Suprapubic skin (tissue), 4 donors: ENCODE data around the gene DGLUCY. TPM values are rescaled to one million over a fixed set of nuclear protein-coding genes. Genes with fewer than 3 reads are reported as not detected.
"Not testable (repeated sequence)": the region's sequence is repeated elsewhere in the genome, so short reads cannot be mapped to it uniquely, and the experiment has no call there.

ENCODE experiments used
- DNase-seq, 2 donors: peaks; one replicate each; pipeline ENCODE4 v3.0.0-alpha.2; 2019; ENCODE audit warnings: low spot score in 2 of 2
- H3K27ac ChIP-seq: fragments of 200-600 bp; sonication (generic); one replicate; pipeline ENCODE4 v1.5.1; 2019
- H3K27me3 ChIP-seq: fragments of 200-600 bp; sonication (generic); one replicate; pipeline ENCODE4 v1.5.1; 2019
- H3K36me3 ChIP-seq: fragments of 200-600 bp; sonication (generic); one replicate; pipeline ENCODE4 v1.5.1; 2019
- H3K4me1 ChIP-seq: fragments of 200-600 bp; sonication (generic); one replicate; pipeline ENCODE4 v1.5.1; 2019
- H3K4me3 ChIP-seq: fragments of 200-600 bp; sonication (generic); one replicate; pipeline ENCODE4 v1.5.1; 2019; ENCODE audit warnings: mild to moderate bottlenecking
- H3K9me3 ChIP-seq: fragments of 200-600 bp; sonication (generic); one replicate; pipeline ENCODE4 v1.5.1; 2019
- EP300 ChIP-seq: sonication (generic); formaldehyde crosslinking; IDR thresholded peaks from one replicate; pipeline ENCODE4 v1.6.1; 2017; ENCODE audit warnings: antibody characterized with exemption
- POLR2A ChIP-seq, 2 donors: fragments of 450-650 bp; IDR thresholded peaks; one replicate each; pipeline ENCODE4 v1.6.1; 2017; ENCODE audit warnings: antibody characterized with exemption in 2 of 2, mild to moderate bottlenecking in 2 of 2, moderate library complexity in 2 of 2
- POLR2AphosphoS5 ChIP-seq, 3 donors: sonication (generic); formaldehyde crosslinking; IDR thresholded peaks; one replicate each; pipeline ENCODE4 v1.6.1; 2017; ENCODE audit warnings: antibody characterized with exemption in 3 of 3
- WGBS: methylation state at CpG from one replicate; pipeline ENCODE4 v1.1.5; 2018; 5-methylcytosine and 5-hydroxymethylcytosine counted together
- total RNA-seq, 4 donors: library from RNA; depleted of rRNA; stranded (reverse); fragments of >200 nt; gene quantifications; one replicate each; pipeline ENCODE4 v1.1.0, GENCODE V29; 2016
- TF ChIP-seq, protein P1 (sequence below), 2 donors: fragments of 200-600 bp in 1 of 2; fragments of 450-650 bp in 1 of 2; sonication (generic) in 1 of 2; IDR thresholded peaks; one replicate each; pipeline ENCODE4 v1.5.1; 2016 to 2019; ENCODE audit warnings: antibody characterized with exemption in 2 of 2, mild to moderate bottlenecking in 1 of 2, moderate library complexity in 1 of 2

DGLUCY gene
- total RNA-seq, 4 donors from 2014 or later: 54.0 to 94.9 (median 69.3) TPM

DNA sequence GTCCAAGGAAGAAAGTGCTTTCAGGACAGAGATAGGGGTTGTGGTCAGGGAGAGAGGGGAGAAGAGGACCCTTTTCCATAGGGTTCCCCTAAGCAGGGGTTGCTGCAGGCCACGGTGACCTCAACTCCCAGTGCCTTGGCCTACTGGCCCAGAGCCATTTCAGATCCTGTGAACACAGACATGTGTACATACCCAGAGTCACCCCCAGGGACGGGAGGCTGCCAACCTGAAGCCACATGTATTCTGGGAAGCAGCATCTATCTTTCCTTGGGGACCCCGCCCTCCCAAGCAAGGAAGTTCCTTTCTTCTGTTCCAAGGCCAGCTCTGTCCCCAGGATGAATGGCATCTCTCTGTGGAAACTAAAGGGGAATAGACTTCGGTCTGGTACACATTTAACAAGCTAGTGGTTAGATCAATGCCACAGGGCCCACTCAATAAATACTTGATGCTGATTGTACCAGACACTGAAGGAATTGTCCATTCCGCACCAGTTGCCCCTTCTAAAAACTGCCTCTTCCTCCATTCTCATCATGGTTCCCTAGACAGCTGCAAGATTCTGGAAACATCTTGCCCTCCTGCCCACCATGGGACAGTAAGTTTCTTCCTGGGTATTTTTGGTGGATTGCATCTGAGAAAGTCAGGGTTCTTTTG is 25.2 kb upstream of the DGLUCY start:
- no peaks in the 10 kb centered on the region for H3K9me3 ChIP-seq
- H3K4me1 ChIP-seq: peaks cover 4% of the 10 kb centered on the region
- H3K27me3 ChIP-seq: no peaks in the 10 kb centered on the region
- H3K36me3 ChIP-seq: no peaks in the 10 kb centered on the region
- no peak for DNase-seq
- H3K4me3 ChIP-seq: no peak overlapping the region
- TF ChIP-seq POLR2A (IDR thresholded peaks at IDR 0.05) (no peak), POLR2AphosphoS5 (IDR thresholded peaks at IDR 0.05) (no peak)
- TF ChIP-seq, protein P1, sequence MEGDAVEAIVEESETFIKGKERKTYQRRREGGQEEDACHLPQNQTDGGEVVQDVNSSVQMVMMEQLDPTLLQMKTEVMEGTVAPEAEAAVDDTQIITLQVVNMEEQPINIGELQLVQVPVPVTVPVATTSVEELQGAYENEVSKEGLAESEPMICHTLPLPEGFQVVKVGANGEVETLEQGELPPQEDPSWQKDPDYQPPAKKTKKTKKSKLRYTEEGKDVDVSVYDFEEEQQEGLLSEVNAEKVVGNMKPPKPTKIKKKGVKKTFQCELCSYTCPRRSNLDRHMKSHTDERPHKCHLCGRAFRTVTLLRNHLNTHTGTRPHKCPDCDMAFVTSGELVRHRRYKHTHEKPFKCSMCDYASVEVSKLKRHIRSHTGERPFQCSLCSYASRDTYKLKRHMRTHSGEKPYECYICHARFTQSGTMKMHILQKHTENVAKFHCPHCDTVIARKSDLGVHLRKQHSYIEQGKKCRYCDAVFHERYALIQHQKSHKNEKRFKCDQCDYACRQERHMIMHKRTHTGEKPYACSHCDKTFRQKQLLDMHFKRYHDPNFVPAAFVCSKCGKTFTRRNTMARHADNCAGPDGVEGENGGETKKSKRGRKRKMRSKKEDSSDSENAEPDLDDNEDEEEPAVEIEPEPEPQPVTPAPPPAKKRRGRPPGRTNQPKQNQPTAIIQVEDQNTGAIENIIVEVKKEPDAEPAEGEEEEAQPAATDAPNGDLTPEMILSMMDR (IDR thresholded peaks at IDR 0.05): no peak
- H3K27ac ChIP-seq: no peak overlapping the region
- WGBS: 70% methylated on average over 4 of the region's 5 CpGs

DNA sequence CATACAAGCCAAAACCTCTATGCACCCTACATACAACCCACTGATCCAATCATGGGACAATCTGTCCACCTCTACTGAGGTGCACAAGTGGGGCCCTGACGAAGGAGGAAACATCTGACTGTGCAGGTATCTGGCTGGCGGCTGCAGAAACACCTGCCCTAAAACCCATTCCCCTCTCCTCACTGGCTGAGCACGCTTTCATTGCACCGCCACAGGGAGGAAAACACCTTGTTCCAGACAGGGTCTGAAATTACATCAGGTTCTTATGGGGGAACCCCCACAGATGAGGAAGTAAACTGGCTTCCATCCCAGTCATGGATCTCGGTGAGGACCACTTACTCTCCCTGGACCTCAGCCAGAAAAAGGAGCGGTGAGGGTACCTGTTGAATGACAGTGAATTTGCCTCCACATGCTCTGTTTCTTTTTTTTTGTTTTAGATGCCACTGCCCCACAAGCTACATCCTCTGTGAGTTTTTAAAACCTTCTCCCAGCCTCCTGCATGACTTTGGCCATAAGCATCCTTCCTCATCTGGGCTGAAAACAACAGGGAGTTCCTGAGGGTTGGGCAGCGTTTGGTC is 23.8 kb upstream of the DGLUCY start:
- WGBS: 86% methylated on average over 7 of the region's 7 CpGs
- Histone ChIP-seq H3K27ac (no peak overlapping the region), H3K4me1 (peaks cover 4% of the 10 kb centered on the region), H3K27me3 (no peaks in the 10 kb centered on the region), H3K4me3 (no peak overlapping the region), H3K9me3 (no peaks in the 10 kb centered on the region), H3K36me3 (no peaks in the 10 kb centered on the region)
- no peak for DNase-seq
- TF ChIP-seq EP300 (no peak), POLR2AphosphoS5 (IDR thresholded peaks at IDR 0.05) (no peak), POLR2A (IDR thresholded peaks at IDR 0.05) (no peak)
- TF ChIP-seq, protein P1 (IDR thresholded peaks at IDR 0.05): no peak

DNA sequence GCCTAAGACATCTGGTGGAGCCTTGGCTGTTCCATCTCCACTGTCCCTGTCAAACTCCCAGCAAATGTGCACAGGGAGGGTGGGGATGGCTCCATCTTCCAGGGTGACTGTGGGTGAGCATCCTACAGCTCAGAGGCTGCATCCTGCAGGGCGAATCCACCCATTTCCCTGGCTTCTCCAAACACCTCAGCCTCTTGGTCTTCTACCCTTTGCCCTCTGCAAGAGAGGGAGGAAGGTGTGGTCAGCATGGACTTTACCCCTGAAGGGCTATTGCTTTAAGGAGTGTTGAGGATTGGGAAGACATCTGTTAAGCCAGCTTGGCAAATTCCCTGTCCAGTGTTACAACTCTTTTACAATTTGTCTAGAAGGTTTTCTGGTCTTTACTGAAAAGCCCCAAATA is 23.1 kb upstream of the DGLUCY start:
- Histone ChIP-seq H3K9me3 (no peaks in the 10 kb centered on the region), H3K27me3 (no peaks in the 10 kb centered on the region), H3K27ac (no peak overlapping the region), H3K4me1 (peaks cover 4% of the 10 kb centered on the region), H3K36me3 (no peaks in the 10 kb centered on the region), H3K4me3 (no peak overlapping the region)
- 100% methylated on average over 1 of the region's 1 CpG for WGBS
- DNase-seq: no peak
- TF ChIP-seq EP300: no peak
- no peak for TF ChIP-seq POLR2AphosphoS5 (IDR thresholded peaks at IDR 0.05)
- TF ChIP-seq POLR2A (IDR thresholded peaks at IDR 0.05): no peak
- TF ChIP-seq, protein P1 (IDR thresholded peaks at IDR 0.05): no peak

DNA sequence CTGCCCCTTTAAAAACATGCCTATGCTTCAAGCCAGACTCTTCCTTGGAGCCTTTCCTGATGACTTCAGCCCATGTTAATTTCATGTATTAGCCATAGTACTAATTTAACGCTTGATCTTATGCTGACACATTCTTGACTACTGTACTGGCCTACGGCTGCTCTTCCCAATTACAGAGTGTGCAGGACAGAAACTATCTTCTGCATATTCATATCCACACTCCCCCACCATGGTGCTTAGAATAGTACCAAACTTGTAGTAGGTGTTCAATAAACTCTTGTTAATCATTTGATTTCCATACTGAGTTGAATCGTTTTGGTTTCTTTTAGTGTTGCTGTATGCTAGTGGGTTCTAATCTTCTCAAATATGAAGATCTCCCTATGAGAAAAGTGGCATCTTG is 21.8 kb upstream of the DGLUCY start:
- Histone ChIP-seq H3K9me3 (no peaks in the 10 kb centered on the region), H3K36me3 (no peaks in the 10 kb centered on the region), H3K27me3 (no peaks in the 10 kb centered on the region), H3K27ac (no peak overlapping the region), H3K4me1 (peaks cover 4% of the 10 kb centered on the region), H3K4me3 (no peak overlapping the region)
- 56% methylated on average over 3 of the region's 3 CpGs for WGBS
- no peak for DNase-seq
- TF ChIP-seq POLR2A (IDR thresholded peaks at IDR 0.05) (no peak), POLR2AphosphoS5 (IDR thresholded peaks at IDR 0.05) (no peak), EP300 (no peak)
- TF ChIP-seq, protein P1 (IDR thresholded peaks at IDR 0.05): no peak

DNA sequence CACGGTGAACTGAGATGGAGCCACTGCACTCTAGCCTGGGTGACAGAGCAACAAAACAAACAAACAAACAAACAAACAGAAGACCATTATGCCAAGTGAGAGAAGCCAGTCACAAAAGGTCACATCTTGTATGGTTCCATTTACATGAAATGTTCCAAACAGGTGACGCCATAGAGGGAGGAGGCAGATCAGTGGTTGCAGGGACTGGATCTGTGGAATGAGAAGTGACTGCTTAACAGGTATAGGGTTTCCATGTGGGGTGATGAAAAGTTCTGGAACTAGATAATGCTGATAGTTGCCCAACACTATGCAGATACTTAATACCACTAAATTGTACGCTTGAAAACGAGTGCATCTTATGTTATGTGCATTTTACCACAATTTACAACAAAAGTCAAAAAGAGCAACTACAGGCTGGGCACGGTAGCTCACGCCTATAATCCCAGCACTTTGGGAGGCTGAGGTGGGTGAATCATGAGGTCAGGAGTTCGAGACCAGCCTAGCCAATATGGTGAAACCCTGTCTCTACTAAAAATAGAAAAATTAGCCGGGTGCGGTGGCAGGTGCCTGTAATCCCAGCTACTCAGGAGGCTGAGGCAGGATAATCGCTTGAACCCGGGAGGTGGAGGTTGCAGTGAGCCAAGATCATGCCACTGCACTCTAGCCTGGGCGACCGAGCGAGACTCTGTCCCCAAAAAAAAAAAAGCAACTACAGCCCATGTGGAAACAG is 20.0 kb upstream of the DGLUCY start:
- not testable (repeated sequence) for DNase-seq, H3K9me3 ChIP-seq, H3K4me3 ChIP-seq, H3K4me1 ChIP-seq, H3K27me3 ChIP-seq, H3K27ac ChIP-seq, H3K36me3 ChIP-seq
- WGBS: 94% methylated on average over 14 of the region's 14 CpGs
